GM19193 (cell line): ENCODE measurements around the gene HEBP2.

Experiments
- POLR2A ChIP-seq: IDR thresholded peaks from 4 replicates; pipeline ENCODE4 v1.6.1; 2011; ENCODE audit not compliant: insufficient read depth, insufficient read length; ENCODE audit errors: extremely low read depth

HEBP2 gene

DNA sequence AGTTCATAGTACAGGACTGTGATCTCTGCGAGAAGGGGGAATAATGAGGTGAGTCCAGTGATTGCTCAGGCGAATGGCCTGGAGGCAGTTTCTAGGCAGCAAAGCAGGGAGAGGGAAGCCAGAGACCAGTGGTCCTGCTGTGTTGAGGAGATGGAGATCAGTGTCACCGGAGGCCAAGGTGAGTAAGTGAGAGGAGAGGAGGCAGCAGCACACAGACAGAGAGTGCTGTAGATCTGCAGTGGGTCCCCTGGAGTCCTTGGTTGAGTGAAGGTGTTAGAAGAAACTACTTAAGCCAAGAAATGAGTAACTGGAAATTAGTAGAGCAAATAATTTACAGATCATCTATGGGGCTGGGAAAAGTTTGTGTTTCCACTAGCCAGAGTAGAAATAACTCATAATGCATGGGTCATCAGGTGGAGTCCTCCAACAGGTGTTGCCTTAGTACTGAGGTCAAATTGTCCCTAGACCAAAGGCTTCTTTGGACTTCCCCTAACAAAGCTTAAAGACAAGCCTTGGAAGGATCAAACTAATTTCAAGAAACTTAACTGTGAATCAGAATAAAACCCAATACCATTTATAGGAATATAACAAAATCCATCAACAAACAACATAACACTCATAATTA, 13.6 kb downstream of the HEBP2 start:
- TF ChIP-seq POLR2A = no peak

DNA sequence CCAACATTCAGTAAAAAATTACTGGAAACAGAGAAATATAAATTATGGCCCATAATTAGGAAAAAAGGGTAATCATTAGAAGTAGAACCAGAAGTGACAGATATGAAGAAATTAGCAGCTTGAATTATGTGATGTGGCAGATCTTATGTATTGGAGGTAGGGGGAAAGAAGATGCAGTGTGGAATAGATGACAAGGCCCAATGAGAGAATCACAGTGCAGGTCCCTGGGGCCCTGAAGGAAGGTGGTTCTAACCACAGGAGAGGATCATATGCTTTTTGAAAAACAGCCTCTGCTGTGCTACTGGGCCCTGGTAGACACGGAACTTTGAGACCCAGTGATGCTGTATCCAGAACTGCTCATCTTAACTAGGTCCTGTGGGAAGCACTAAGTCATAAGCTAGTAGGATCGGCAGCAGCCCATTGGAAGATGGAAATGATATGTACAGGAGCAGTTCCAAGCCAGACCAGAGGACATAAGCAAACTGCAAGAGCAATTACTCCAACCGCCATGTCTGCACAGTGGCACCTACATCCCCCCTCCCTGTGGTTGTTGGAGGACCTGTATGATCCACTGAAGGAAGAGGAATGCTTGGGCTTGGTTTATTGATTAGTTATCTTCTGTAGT, 14.2 kb downstream of the HEBP2 start:
- no peak for TF ChIP-seq POLR2A

DNA sequence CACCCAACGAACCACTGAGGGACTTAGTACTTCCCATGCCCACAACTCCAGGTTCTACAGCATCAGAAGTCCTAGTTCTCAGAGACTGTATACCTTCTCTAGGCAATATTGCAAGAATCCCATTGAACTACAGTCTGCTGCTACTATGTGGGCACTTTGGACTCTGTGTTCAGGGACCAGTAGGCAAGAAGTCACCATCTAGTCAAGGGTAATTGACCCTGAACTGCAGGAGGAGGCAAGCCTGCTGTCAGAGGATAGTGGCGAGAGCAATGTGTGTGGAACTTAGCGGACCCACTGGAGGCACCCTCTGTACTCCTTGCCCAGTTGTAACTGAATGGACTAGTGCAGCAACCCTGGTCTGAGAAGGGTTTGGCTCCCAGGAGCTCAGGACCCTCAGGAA, 15.7 kb downstream of the HEBP2 start:
- no peak for TF ChIP-seq POLR2A

DNA sequence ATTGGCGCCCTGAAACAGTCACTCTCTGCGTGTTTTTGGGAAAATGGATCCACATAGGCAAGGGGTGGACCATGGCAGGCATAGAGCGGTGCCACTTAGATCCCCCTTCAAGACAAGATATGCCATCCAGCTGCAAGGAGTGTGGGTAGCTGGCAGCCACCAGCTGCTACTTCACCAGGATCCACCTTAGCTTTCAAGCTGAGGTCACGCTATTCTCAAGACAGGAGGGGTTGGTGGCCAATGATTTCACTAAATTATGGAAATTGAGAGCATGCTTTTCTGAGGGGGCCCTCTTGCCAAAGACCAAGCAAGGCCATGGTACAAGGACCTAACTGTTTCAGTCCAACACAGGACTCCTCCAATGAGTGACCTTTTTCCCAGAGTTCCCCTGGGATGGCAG, 16.3 kb downstream of the HEBP2 start:
- TF ChIP-seq POLR2A = no peak

DNA sequence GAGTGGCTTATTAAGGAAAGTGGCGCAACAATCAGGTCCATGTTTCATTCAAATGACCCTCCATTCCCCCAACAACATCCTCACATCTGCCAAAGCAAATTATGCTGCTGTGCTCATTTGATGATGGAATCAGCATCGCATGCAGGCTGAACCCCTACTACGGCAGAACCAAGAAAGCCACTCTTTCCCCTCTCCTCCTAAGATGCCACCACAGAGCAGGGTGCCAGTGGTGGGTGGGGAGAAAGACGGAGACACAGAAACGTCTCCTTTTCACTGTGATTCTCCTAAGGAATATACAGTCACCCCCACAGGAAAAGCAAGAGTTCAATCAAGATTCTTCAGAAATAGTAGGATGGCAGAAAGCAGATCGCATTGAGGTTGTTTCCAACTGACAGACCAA, 17.1 kb downstream of the HEBP2 start:
- no peak for TF ChIP-seq POLR2A

DNA sequence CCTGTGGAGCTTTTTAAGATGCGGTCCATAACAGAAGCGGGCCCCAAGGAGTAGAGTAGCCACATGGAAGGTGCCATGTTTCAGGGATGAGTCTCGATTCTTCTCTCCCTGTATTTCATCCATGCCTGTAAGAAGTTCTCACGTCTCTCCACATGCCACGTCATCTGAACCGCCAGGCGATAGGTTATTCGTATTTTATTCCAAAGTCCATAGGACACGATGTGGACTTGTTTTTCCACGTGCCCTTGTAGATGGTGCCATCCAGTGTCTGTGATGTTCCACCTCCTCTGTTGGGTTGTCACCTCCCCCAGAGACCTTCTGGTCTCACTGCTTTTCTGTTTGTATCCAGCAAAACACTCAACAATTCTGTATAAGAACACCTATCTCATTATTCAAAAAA, 17.6 kb downstream of the HEBP2 start:
- no peak for TF ChIP-seq POLR2A

DNA sequence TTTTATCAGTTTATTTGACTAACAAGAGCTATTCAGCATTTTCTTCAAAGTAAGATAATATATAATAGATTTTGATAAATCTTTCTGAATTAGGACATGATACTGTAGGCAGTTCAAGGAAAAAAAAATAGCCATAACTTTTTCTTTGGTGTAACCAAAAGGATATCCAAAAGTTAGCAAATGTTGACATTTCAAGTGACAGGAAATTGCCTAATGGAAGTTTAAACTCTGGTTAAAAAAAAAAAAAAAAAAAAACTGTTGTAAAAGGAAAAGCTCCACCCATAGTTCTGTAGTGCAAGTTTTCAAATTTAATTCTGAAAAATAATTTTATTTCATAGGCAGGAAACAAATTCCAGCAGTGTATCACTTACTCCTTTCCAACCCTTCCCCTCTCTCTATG, 18.8 kb downstream of the HEBP2 start:
- TF ChIP-seq POLR2A = no peak

DNA sequence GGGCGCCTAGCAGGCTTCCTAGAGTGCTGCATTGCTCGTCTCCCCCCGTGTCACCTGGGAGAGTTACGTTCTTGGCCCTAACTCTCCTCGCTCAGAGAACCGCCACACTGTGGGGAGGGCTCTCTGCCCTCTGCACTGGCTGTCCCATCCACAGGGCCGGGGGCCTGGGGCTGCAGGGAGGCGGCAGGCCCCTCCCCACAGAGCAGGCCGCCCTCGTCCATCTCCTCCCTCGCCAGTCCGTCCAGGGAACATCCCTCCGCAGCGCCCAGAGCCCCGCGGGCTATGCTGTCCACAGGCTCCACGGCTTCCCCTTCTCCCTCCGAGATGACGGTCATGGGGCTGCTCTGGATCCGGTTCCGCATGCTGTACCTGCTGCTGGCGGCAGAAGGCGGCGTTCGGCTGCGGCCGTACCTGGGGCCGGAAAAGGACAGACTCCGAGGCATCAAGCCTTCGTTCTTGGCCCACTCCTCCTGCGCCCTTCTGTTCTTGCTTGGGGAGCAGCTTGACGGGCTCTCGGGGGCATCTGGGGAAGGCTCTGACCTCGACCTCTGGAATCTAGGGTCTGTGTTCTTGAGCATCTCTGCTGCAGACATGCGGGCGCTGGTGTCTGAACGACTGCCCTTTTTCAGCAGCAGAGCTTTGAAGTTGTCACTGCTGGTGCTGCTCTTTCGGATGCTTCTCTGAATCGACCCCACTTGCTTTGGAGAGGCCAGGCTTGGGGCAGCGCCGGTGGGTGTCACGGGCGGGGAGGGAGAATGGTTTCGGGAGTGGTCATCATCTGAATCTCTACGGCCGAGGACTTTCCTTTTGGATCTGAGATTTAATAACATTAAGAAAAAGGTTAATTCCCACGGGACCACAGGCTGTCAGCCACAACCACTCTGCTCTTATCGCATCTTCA, 20.2 kb downstream of the HEBP2 start:
- TF ChIP-seq POLR2A = no peak

DNA sequence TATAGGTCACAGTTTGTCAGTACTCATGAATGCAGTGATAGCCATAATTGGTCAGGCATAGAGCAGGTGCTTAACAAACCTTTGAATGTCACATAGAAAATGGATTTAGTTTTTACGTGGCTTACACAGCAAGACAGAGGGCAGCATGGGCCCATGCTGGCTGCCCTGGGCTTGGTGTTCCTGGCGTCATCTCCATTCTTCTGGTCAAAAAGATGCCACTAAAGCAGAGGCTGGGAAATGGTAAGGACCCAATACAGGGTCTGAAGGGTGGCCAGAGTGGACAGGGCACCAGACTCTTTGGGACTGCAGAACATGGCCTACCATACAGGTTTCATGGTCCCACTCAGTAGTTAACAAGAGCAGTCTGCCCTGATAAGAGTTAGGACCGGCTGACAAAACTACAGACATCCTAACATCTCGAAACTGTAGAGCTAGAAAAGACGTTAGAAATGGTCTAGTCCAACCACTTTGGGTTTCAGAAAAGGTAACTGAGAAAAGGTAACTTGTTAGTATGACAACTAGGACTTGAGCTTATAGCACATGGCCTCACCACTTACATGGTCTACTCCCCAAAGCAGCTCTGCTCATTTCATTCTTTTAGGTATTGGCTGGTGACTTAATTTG, 22.6 kb downstream of the HEBP2 start:
- TF ChIP-seq POLR2A = no peak

DNA sequence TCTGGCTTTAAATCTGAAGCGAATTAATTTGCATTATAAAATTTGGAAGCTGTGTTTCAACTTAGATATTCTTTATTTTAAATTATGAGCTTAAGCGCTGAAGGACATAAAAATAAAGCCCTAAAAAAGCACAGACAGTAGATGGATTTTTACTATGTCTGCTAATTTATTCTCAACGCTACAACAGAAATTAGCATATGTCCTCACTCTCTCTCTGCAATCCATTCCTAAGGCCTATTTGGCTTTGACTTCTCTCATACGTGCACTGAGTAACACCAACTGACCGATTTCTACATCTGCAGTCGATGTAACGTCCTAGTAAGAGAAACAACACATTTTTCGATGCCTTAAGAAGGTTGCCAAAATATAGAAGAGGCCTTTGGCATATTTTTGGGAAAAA, 23.7 kb downstream of the HEBP2 start:
- no peak for TF ChIP-seq POLR2A

DNA sequence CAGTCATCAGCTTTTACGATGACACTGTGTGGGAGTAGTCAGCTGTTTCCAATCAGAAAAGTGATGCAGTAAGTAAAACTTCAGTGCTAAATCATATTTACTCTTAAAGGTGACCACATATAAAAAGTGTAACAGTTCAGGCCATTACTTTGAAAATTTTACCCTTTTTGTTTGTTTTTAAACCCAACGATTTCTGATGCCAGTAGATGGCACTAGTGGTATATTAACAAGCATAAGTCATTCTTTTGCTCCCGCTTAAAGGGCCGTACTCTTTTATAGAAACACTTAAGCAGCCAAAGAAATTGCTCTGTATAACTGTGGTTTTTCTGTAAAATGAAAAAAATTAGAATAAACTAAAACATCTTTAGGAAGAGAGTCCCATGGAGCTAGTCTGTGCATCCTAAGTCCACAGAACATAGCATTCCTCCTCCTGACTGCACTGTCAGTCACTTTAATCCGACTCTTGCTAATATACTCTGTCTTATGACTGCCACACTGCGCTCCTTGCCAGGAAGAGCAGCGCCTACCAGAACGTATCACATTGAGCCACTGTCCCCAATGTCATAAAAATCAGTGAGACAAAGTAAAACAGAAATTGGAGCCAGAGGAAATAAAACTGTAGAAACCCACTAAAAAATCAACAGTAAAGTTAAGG, 25.0 kb downstream of the HEBP2 start:
- no peak for TF ChIP-seq POLR2A

DNA sequence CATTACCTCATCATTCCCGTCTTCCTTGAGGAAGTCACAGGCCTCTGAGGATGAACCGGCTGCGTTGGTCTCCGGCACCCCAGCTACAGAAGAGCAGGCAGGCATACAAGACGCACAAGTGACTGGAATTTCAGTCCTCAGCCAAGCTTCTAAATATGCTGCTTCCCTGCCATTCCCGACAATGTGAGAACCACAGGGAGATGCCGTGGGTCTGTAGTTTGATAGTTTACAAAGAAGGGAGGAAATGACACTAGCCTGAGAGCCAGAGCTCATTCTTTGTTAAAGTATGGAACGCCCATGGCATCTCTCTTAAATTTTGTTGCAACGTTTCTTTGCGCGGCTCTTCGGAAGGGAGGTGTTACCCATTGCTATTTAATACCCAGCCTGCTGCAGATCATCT, 25.7 kb downstream of the HEBP2 start:
- no peak for TF ChIP-seq POLR2A

DNA sequence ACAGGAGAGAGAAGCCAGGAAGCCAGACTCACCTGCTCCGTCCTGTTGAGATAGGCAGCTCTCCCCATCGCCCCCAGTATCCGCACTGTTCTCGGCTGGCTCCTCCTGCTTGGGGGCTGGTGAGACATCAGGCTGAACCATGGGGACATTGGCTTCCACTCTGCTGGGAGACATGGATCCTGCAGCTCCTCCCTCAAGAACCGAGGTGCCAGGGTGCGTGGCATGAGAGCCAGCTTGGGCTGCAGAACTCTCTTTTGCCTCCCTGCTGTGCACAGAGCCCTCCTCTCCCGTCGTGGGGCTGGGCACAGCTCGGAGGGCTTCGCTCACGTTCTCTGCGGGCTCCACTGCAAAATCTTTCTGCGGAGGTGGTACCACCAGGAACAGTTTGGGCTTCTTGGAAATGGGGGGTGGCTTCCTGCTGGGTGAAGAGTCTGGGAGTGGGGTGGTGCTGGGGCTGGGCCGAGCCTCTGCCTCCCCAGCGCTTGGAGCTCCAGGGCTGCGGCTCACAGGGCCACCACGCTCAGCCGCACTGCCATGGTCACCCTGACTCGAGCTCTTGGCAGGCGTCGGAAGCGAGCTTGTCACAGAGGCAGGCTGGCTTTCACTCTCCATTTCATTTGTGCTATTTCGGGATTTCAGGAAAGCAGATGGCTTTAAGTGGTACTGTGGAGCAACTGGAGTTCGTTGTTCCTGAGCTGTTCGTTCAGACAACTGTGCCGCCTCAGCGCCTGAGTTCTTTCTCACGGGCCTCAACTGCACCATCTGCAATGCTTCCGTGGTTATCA, 26.5 kb downstream of the HEBP2 start:
- TF ChIP-seq POLR2A = no peak
